Heart right ventricle (tissue), 16 donors: ENCODE results near the gene AREL1. TPM values are rescaled to one million over a fixed set of nuclear protein-coding genes. Genes with fewer than 3 reads are reported as not detected.

Experiments used
- ATAC-seq, 8 donors: fragments of 200-7000 bp; cut with Tn5 transposase; one replicate each; pipeline ENCODE4 v1.9.1; 2020; ENCODE audit warnings: mild to moderate bottlenecking in 8 of 8, moderate library complexity in 8 of 8, moderate number of reproducible peaks in 1 of 8
- DNase-seq, 2 donors: peaks; one replicate each; pipeline ENCODE4 v3.0.0-alpha.2; 2020
- H3K27ac ChIP-seq, 10 donors: fragments of 200-600 bp; sonication (generic) in 2 of 10; one replicate each; pipeline versions ENCODE4 v1.5.0 to v1.8.0; 2020 to 2022; ENCODE audit warnings: mild to moderate bottlenecking in 3 of 10
- H3K27me3 ChIP-seq, 7 donors: fragments of 200-600 bp; one replicate each; pipeline ENCODE4 v1.8.0; 2021 to 2022; ENCODE audit warnings: mild to moderate bottlenecking in 2 of 7
- H3K36me3 ChIP-seq, 9 donors: fragments of 200-600 bp; sonication (generic) in 1 of 9; one replicate each; pipeline versions ENCODE4 v1.5.0 to v1.8.0; 2020 to 2022; ENCODE audit warnings: mild to moderate bottlenecking in 2 of 9
- H3K4me1 ChIP-seq, 9 donors: fragments of 200-600 bp; sonication (generic) in 1 of 9; one replicate each; pipeline versions ENCODE4 v1.5.0 to v1.8.0; 2020 to 2022; ENCODE audit warnings: mild to moderate bottlenecking in 4 of 9
- H3K4me3 ChIP-seq, 10 donors: fragments of 200-600 bp; sonication (generic) in 2 of 10; one replicate each; pipeline versions ENCODE4 v1.5.0 to v1.8.0; 2020 to 2022; ENCODE audit warnings: mild to moderate bottlenecking in 7 of 10, moderate library complexity in 2 of 10
- H3K9me3 ChIP-seq, 11 donors: fragments of 200-600 bp in 10 of 11; sonication (generic) in 2 of 11; one replicate each; pipeline versions ENCODE4 v1.5.0 to v1.8.0; 2013 to 2022; ENCODE audit warnings: mild to moderate bottlenecking in 2 of 11, control low read depth in 1 of 11, moderate library complexity in 1 of 11
- CTCF ChIP-seq, 9 donors: fragments of 200-600 bp; sonication (generic) in 2 of 9; IDR thresholded peaks; one replicate each; pipeline versions ENCODE4 v1.5.0 to v1.8.0; 2021 to 2022; ENCODE audit warnings: antibody characterized with exemption in 9 of 9, mild to moderate bottlenecking in 5 of 9, moderate library complexity in 1 of 9
- WGBS, 2 donors: extraction: QIAGEN DNeasy Blood & Tissue Kit; methylation state at CpG; one replicate each; pipeline ENCODE4 v1.1.7; 2013; ENCODE audit warnings: inconsistent platforms in 1 of 2; 5-methylcytosine and 5-hydroxymethylcytosine counted together
- intact Hi-C, 10 donors: fragments of 100-400 bp; cut with DNase I; formaldehyde crosslinking; loops; one replicate each; pipeline versions ENCODE4 v1.11.1 to v1.14.2; 2022
- polyA plus RNA-seq, 2 donors: library from polyadenylated mRNA; stranded (reverse); fragments of 200-250 nt; gene quantifications; one replicate each; pipeline ENCODE4 v1.2.3, GENCODE V29; 2013
- total RNA-seq, 10 donors: library from RNA; stranded (reverse); fragmentation: NEBNext Ultra II Directional in 3 of 10; extraction: Animal tissue kit (Norgen Biotek cat#: 25700) in 3 of 10; gene quantifications; one replicate each; pipeline versions ENCODE4 v1.2.1 to v1.2.4, GENCODE V29; 2021 to 2023
- donor health status: Arrhythmogenic right ventricular cardiomyopathy.
- donor health status: ischemic (EF 13 %, LVEDD 7.1; RV severe dilation, severe dysfunction).
- donor health status: healthy with polysubstance abuse.
- donor health status: DM: no; HTN: yes; CAD: no.
- donor health status: DM: no; HTN: no; CAD: no.
- donor health status: ischemic (EF 25% LVEDD 6.9; RV normal size, moderate dysfunction).
- donor health status: ischemic (EF 25% LVEDD 5.7; RV mildly dilated, moderate dysfunction).
- donor health status: healthy.
- donor health status: DM: yes; HTN: yes; CAD: no.
- donor health status: Ischemic cardiomyopathy.
- donor health status: ischemic (EF 35%, LVEDD 5.7; RV mildly dilated, moderate dysfunction).
- donor health status: nonischemic (EF 11% LVEDD 7.7; RV severe dilation, severe dysfunction).
- donor health status: DM: yes; HTN: yes; CAD: no.
- donor health status: PGD.
- donor health status: ischemic (EF 29% LVEDD 5.4; RV normal size, mild dysfunction).
- donor health status: nonischemic (EF 23%, LVEDD 6.1; RV moderate dilation, normal function).

AREL1 gene
- total and polyA plus RNA-seq, 12 donors, result 8.8 to 27.2 (median 20.7) TPM

GRCh38 chr14:74705613-74706500 is 7.0 kb downstream of the AREL1 start:
- TF ChIP-seq CTCF (IDR thresholded peaks at IDR 0.05), result no peak
- Histone ChIP-seq H3K27ac (no peak overlapping the region), H3K27me3 (no peaks in the 10 kb centered on the region), H3K36me3 (no peaks in the 10 kb centered on the region), H3K9me3 (peaks cover 0 to 11% (median 0%) of the 10 kb centered on the region in 11 donors), H3K4me1 (peaks cover 0 to 31% (median 13%) of the 10 kb centered on the region in 9 donors), H3K4me3 (no peak overlapping the region)
- DNase-seq (no peak), ATAC-seq (no peak)
- intact Hi-C loops, result no loop called here
- WGBS, 2 donors, result 71 to 73% methylated on average over 5 of the region's 5 CpGs

DNA sequence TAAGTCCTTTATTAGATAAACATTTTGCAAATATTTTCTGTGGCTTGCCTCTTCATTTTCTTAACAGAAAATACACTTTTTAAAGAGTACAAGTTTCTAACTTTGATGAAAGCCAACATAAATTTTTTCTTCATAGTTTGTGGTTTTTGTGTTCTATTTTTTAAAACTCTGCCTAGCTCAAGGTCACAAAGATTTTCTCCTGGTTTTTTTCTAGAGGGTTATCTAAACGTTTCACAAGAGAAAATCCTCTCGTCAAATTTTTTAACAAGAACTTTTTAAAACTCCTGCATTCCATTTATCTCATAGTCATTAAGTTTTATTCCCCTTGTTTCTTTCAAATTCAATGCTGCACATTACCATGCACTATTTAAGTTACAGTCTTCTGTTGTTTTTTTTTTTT is 8.2 kb downstream of the AREL1 start:
- 66 to 73% methylated on average over 2 of the region's 2 CpGs for WGBS, 2 donors
- peaks cover 0 to 20% (median under 1%) of the 10 kb centered on the region in 9 donors for H3K4me1 ChIP-seq
- intact Hi-C loops, result no loop called here
- H3K27me3 ChIP-seq, result no peaks in the 10 kb centered on the region
- H3K4me3 ChIP-seq, result no peak overlapping the region
- TF ChIP-seq CTCF (IDR thresholded peaks at IDR 0.05), result no peak
- no peak overlapping the region for H3K27ac ChIP-seq
- ATAC-seq (no peak), DNase-seq (no peak)
- H3K9me3 ChIP-seq, result peaks cover 0 to 11% (median 0%) of the 10 kb centered on the region in 11 donors
- peaks cover 0 to 3% (median 0%) of the 10 kb centered on the region in 9 donors for H3K36me3 ChIP-seq

DNA sequence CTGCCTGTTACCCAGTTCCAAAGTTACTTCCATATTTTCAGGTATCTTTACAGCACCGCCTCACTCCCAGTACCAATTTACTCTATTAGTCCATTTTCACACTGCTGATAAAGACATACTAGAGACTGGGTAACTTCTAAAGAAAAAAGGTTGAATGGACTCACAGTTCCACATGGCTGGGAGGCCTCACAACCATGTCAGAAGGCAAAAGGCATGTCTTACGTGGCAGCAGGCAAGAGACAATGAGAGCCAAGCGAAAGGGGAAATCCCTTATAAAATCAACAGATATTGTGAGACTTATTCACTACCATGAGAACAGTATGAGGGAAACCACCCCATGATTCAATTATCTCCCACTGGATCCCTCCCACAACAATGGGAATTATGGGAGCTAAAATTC is 9.8 kb downstream of the AREL1 start:
- H3K4me3 ChIP-seq, result no peak overlapping the region
- H3K36me3 ChIP-seq, result peaks cover 0 to 6% (median 0%) of the 10 kb centered on the region in 9 donors
- DNase-seq, result no peak
- intact Hi-C loops, result no loop called here
- 93 to 96% methylated on average over 3 of the region's 3 CpGs for WGBS, 2 donors
- no peak overlapping the region for H3K27ac ChIP-seq
- H3K27me3 ChIP-seq, result no peaks in the 10 kb centered on the region
- ATAC-seq, result no peak
- H3K9me3 ChIP-seq, result peaks cover 0 to 11% (median 0%) of the 10 kb centered on the region in 11 donors
- H3K4me1 ChIP-seq, result peaks cover 0 to 15% (median 0%) of the 10 kb centered on the region in 9 donors
- no peak for TF ChIP-seq CTCF (IDR thresholded peaks at IDR 0.05)

GRCh38 chr14:74702293-74702692 is 10.6 kb downstream of the AREL1 start:
- WGBS, 2 donors, result 99 to 100% methylated on average over 2 of the region's 2 CpGs

More at GRCh38 chr14:74702293-74702692, 10.6 kb downstream of the AREL1 start:
- no peaks in the 10 kb centered on the region for H3K27me3 ChIP-seq
- peaks cover 0 to 12% (median 0%) of the 10 kb centered on the region in 9 donors for H3K36me3 ChIP-seq
- no peak for DNase-seq
- no peak overlapping the region for H3K4me3 ChIP-seq
- peaks cover 0 to 11% (median 0%) of the 10 kb centered on the region in 11 donors for H3K9me3 ChIP-seq
- ATAC-seq, result no peak
- intact Hi-C loops, result no loop called here
- no peak for TF ChIP-seq CTCF (IDR thresholded peaks at IDR 0.05)
- peaks cover 0 to 22% (median 0%) of the 10 kb centered on the region in 9 donors for H3K4me1 ChIP-seq
- no peak overlapping the region for H3K27ac ChIP-seq
